ENCODE data around the gene FOSB. TPM values are rescaled to one million over a fixed set of nuclear protein-coding genes. Genes with fewer than 3 reads are reported as not detected.

The FOSB gene
- total and polyA plus RNA-seq, 2 donors (not counting 3 experiments of a cell fraction or from before 2014, with no cell fraction given) = 2.0 to 10.7 TPM

DNA sequence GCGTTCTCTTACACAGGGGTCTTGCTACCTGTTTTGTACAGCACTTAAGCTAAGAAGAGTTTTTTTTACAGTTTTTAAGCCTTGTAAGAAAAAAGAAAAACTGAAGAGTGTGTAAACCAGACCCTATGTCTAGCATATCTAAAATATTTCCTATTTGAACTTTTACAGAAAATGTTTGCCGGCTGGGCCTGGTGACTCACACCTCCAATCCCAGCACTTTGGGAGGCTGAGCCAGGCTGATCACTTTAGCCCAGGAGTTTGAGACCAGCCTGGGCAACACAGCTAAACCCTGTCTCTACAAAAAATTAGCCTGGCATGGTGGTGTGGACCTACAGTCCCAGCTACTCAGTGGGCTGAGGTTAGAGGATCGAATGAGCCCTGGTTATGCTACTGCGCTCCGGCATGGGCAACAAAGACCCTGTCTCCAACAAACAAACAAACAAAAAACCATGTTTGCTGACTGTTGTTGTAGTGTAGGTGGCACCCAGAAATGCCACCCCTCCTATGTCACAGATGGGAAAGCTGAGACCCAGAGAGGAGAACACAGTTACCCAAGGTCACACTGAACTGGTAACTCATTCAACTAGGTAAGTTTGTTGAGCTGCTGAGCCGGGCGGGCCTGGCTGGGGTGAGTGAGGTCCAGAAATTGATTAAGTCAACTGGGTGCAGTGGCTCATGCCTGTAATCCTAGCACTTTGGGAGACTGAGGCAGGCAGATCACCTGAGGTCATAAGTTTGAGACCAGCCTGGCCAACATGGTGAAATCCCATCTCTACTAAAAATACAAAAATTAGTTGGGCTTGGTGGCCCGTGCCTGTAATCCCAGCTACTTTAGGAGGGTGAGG lies 37.6 kb downstream of the FOSB start:
- intact Hi-C loops (cut with micrococcal nuclease) (no loop called here), dilution Hi-C loops (cut with MboI; ENCODE audit: extremely low pct_ligation_motif_present, low sequenced_read_pairs) (no loop called here)
- H3K79me2 ChIP-seq (ENCODE audit: control insufficient read depth, insufficient read depth, low read length) = peaks cover 34% of the 10 kb centered on the region
- no peak overlapping the region for H2AFZ ChIP-seq (ENCODE audit: low read depth, low read length)
- no peaks in the 10 kb centered on the region for H3K9me1 ChIP-seq (replicated peaks; ENCODE audit: control insufficient read depth, extremely low read depth, insufficient read depth, low read length)
- no peak overlapping the region for H3K27ac ChIP-seq (ENCODE audit: insufficient read depth, low read depth, low read length)
- H3K36me3 ChIP-seq (ENCODE audit: control insufficient read depth in 2 of 2, extremely low read depth in 1 of 2, insufficient read depth in 2 of 2, low read length in 2 of 2) = no peaks in the 10 kb centered on the region
- TF ChIP-seq MYC (IDR thresholded peaks at IDR 0.05; ENCODE audit: low read depth, low read length) (no peak), FOS (IDR thresholded peaks at IDR 0.05; ENCODE audit: borderline replicate concordance, insufficient read depth, low read length) (peak; percentile 48), GATA2 (IDR thresholded peaks at IDR 0.05; ENCODE audit: insufficient read depth, insufficient read length, low read depth, low read length) (no peak), JUN (IDR thresholded peaks at IDR 0.05; ENCODE audit: borderline replicate concordance, insufficient read depth, insufficient read length, low read depth) (no peak), POLR2AphosphoS5 (IDR thresholded peaks at IDR 0.05; ENCODE audit: insufficient read depth, low read depth, low read length) (no peak), POLR2A (IDR thresholded peaks at IDR 0.05; ENCODE audit: low read depth, low read length) (no peak)
- no TSS peak for BruUV-seq (replicated peaks)
- FAIRE-seq (peak; percentile 61), DNase-seq (ENCODE audit: low read depth, low spot score) (no peak)
- H4K20me1 ChIP-seq (replicated peaks; ENCODE audit: control insufficient read depth, extremely low read depth, insufficient read depth, low read length) = no peaks in the 10 kb centered on the region
- H3K4me3 ChIP-seq (replicated peaks in 1 of 3; ENCODE audit: insufficient read depth in 1 of 3, low read depth in 1 of 3, low read length in 3 of 3) = no peak overlapping the region
- H3K4me1 ChIP-seq (ENCODE audit: control insufficient read depth, extremely low read depth, insufficient read depth, low read length) = peaks cover 20% of the 10 kb centered on the region
- H3K27me3 ChIP-seq (ENCODE audit: control insufficient read depth in 2 of 2, insufficient read depth in 2 of 2, low read length in 2 of 2) = no peaks in the 10 kb centered on the region
- ChIA-PET CTCF (interaction anchor here (0.9 to 1.6 kb wide), 4 partner anchors 20 to 137 kb away, joined by 3 to 10 read pairs (median 6); no protein-coding TSS in a partner anchor), POLR2A (interaction anchor here (0.6 kb wide), 1 partner anchor 82 kb away, joined by 3 read pairs; no protein-coding TSS in a partner anchor)
- no peak overlapping the region for H3K9ac ChIP-seq (replicated peaks; ENCODE audit: extremely low read depth, insufficient read depth, low read length)
- no peaks in the 10 kb centered on the region for H3K9me3 ChIP-seq (replicated peaks; ENCODE audit: control insufficient read depth, insufficient read depth, low read length)
- no peak overlapping the region for H3K4me2 ChIP-seq (ENCODE audit: insufficient read depth, low read length)

DNA sequence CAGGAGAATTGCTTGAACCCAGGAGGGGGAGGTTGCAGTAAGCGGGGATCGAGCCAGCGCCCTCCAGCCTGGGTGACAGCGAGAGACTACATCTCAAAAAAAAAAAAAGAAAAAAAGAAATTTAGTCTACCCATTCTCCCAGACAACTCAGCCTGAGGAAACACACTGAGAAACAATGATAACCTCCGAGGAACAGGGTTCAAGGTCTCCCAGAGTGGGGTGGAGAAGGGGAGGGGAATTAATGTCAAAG lies 38.1 kb downstream of the FOSB start:
- H3K4me2 ChIP-seq (ENCODE audit: insufficient read depth, low read length) = peak overlapping the region; percentile 62
- peaks cover 20% of the 10 kb centered on the region for H3K4me1 ChIP-seq (ENCODE audit: control insufficient read depth, extremely low read depth, insufficient read depth, low read length)
- FAIRE-seq (no peak), DNase-seq (ENCODE audit: low read depth, low spot score) (no peak)
- peak overlapping the region; percentile 62 for H3K9ac ChIP-seq (replicated peaks; ENCODE audit: extremely low read depth, insufficient read depth, low read length)
- BruUV-seq (replicated peaks) = no TSS peak
- no peaks in the 10 kb centered on the region for H3K9me1 ChIP-seq (replicated peaks; ENCODE audit: control insufficient read depth, extremely low read depth, insufficient read depth, low read length)
- dilution Hi-C loops (cut with MboI; ENCODE audit: extremely low pct_ligation_motif_present, low sequenced_read_pairs) (no loop called here), intact Hi-C loops (cut with micrococcal nuclease) (loop anchor here (1.0 to 2.0 kb wide), 4 partner anchors 9 to 139 kb away; partner anchors contain the start of gene RTN2)
- H3K36me3 ChIP-seq (ENCODE audit: control insufficient read depth in 2 of 2, extremely low read depth in 1 of 2, insufficient read depth in 2 of 2, low read length in 2 of 2) = no peaks in the 10 kb centered on the region
- ChIA-PET CTCF (interaction anchor here (1.2 to 1.6 kb wide), 2 partner anchors 21 to 67 kb away, joined by 8 to 10 read pairs; no protein-coding TSS in a partner anchor), POLR2A (interaction anchor here (0.6 kb wide), 1 partner anchor 83 kb away, joined by 3 read pairs; no protein-coding TSS in a partner anchor)
- peak overlapping the region; percentile 64 for H3K27ac ChIP-seq (ENCODE audit: insufficient read depth, low read depth, low read length)
- H3K27me3 ChIP-seq (ENCODE audit: control insufficient read depth in 2 of 2, insufficient read depth in 2 of 2, low read length in 2 of 2) = no peaks in the 10 kb centered on the region
- no peaks in the 10 kb centered on the region for H4K20me1 ChIP-seq (replicated peaks; ENCODE audit: control insufficient read depth, extremely low read depth, insufficient read depth, low read length)
- peak overlapping the region in 1 of 3 experiments; percentile 60 for H3K4me3 ChIP-seq (replicated peaks in 1 of 3; ENCODE audit: insufficient read depth in 1 of 3, low read depth in 1 of 3, low read length in 3 of 3)
- TF ChIP-seq POLR2AphosphoS5 (IDR thresholded peaks at IDR 0.05; ENCODE audit: insufficient read depth, low read depth, low read length) = no peak
- TF ChIP-seq, protein P1, sequence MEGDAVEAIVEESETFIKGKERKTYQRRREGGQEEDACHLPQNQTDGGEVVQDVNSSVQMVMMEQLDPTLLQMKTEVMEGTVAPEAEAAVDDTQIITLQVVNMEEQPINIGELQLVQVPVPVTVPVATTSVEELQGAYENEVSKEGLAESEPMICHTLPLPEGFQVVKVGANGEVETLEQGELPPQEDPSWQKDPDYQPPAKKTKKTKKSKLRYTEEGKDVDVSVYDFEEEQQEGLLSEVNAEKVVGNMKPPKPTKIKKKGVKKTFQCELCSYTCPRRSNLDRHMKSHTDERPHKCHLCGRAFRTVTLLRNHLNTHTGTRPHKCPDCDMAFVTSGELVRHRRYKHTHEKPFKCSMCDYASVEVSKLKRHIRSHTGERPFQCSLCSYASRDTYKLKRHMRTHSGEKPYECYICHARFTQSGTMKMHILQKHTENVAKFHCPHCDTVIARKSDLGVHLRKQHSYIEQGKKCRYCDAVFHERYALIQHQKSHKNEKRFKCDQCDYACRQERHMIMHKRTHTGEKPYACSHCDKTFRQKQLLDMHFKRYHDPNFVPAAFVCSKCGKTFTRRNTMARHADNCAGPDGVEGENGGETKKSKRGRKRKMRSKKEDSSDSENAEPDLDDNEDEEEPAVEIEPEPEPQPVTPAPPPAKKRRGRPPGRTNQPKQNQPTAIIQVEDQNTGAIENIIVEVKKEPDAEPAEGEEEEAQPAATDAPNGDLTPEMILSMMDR (IDR thresholded peaks at IDR 0.05; ENCODE audit: extremely low read depth in 1 of 2, insufficient read depth in 1 of 2, low read depth in 1 of 2, low read length in 2 of 2) = no peak
- H2AFZ ChIP-seq (ENCODE audit: low read depth, low read length) = peak overlapping the region; percentile 64
- H3K79me2 ChIP-seq (ENCODE audit: control insufficient read depth, insufficient read depth, low read length) = peaks cover 39% of the 10 kb centered on the region
- H3K9me3 ChIP-seq (replicated peaks; ENCODE audit: control insufficient read depth, insufficient read depth, low read length) = no peaks in the 10 kb centered on the region

Data from endothelial cell of umbilical vein (primary cell).